GM19328 (cell line): Measurements from ENCODE around the gene HCN3.
"Not testable (repeated sequence)": the region's sequence is repeated elsewhere in the genome, so short reads cannot be mapped to it uniquely, and the experiment has no call there.

Source experiments
- ATAC-seq: cut with Tn5 transposase; IDR thresholded peaks from one replicate; pipeline ENCODE4 v1.9.1; 2021; ENCODE audit warnings: mild to moderate bottlenecking, moderate library complexity; ENCODE audit not compliant: unreplicated experiment

HCN3 gene

GRCh38 chr1:155282488-155283091 lies 5.3 kb downstream of the HCN3 start:
- ATAC-seq, result no peak

DNA sequence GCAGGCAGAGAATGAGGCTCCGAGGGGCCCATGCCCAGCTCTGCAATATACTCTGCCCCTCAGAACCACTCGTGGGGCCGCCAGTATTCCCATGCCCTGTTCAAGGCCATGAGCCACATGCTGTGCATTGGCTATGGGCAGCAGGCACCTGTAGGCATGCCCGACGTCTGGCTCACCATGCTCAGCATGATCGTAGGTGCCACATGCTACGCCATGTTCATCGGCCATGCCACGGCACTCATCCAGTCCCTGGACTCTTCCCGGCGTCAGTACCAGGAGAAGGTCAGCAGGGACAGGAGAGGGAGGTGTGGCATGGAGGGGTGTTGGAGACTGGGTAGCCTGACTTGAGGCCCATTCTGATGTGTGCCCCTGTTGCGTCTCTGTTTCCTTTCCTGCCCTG lies 7.2 kb downstream of the HCN3 start:
- no peak for ATAC-seq

- ATAC-seq, result no peak
Measured at GRCh38 chr1:155285063-155285462, 7.8 kb downstream of the HCN3 start.

GRCh38 chr1:155285631-155286044 lies 8.4 kb downstream of the HCN3 start:
- no peak for ATAC-seq

- ATAC-seq, result no peak
Measured at GRCh38 chr1:155286544-155286943, 9.3 kb downstream of the HCN3 start.

DNA sequence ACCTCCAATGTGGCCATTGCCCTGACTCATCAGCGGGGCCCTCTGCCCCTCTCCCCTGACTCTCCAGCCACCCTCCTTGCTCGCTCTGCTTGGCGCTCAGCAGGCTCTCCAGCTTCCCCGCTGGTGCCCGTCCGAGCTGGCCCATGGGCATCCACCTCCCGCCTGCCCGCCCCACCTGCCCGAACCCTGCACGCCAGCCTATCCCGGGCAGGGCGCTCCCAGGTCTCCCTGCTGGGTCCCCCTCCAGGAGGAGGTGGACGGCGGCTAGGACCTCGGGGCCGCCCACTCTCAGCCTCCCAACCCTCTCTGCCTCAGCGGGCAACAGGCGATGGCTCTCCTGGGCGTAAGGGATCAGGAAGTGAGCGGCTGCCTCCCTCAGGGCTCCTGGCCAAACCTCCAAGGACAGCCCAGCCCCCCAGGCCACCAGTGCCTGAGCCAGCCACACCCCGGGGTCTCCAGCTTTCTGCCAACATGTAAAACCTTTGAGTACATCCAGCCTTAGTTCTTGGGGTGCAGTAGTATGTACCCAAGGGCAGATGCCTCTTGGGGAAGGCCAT lies 10.8 kb downstream of the HCN3 start:
- no peak for ATAC-seq

DNA sequence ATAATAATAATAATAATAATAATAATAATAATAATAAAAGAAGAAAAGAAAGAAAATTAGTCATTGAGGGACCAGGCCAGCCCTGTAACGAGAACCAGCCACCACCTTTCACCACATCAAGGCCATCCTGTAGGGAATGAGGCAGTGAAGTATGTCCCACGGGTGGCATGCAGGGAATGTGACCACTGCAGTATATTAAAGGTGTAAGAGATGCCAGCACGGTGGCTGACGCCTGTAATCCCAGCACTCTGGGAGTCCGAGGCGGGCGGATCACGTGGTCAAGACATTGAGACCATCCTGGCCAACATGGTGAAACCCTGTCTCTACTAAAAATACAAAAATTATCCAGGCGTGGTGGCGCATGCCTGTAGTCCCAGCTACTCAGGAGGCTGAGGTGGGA lies 13.7 kb downstream of the HCN3 start:
- not testable (repeated sequence) for ATAC-seq

- ATAC-seq, result no peak
Measured at GRCh38 chr1:155293086-155293749, 16.0 kb downstream of the HCN3 start.

GRCh38 chr1:155294520-155295182 lies 17.4 kb downstream of the HCN3 start:
- ATAC-seq, result no peak

DNA sequence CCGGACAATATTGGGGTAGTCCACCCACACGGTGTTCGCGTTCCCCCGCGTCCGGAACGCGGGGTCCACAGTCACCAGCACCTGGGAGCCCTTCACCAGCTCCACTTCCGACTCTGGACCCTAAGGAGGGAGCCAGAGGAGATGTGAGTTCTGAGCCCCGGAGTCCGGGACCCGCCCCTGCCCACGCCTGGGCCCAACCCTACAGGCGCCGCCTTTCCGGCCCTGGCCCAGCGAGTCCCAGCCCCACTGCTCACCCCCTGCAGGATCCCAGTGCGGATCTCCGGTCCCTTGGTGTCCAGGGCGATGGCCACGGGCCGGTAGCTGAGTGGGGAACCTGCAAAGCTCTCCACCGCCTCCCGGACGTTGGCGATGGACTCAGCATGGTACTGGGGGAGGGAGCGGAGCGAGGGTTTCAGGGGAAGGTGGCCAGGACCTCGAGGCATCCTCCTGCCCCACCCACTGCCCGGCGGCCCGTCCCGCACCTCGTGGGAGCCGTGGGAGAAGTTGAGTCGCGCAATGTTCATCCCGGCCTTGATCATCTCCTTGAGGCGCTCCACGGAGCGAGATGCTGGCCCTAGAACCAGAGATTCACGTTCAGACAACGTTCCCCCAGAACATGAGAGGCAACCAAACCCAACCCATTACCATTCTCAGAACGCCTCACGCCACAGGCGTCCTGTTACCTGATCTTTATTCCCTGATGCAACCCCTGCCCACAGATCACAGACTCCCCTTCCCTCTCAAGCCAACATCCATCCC lies 18.1 kb downstream of the HCN3 start:
- ATAC-seq, result no peak

DNA sequence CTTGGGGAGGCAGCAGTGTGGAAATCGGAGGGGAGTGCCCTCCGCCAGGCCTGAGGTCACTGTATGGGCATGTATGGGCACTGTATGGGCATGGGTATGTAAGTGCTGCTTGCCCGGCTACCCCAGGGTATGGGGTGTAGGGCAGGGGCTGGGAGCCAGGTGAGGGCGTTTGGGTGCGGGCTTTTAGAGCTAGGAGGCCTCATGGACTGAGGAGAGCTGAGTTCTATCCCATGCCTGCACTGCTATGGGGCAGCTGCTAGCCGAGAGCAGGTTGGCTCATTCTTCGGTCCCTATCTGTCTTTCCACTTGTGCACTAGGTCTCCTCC lies 18.6 kb downstream of the HCN3 start:
- ATAC-seq, result no peak

DNA sequence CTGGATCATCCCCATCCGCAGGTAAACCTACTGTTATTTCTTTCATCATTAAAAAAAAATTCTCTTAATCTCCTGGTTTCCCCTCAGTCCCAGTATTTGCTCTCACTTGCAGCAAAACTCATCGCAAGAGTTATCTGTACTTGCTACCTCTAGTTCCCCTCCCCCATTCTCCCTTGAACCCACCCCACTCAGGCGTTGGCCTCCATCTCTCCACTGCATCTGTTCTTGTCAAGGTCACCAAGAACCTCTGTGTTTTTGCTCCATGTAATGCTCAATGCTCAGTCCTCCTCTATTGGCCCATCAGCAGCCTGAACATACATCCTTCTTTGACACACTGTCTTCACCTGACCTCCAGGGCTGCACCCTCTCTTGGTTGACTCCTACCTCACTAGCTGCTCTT lies 19.4 kb downstream of the HCN3 start:
- no peak for ATAC-seq

DNA sequence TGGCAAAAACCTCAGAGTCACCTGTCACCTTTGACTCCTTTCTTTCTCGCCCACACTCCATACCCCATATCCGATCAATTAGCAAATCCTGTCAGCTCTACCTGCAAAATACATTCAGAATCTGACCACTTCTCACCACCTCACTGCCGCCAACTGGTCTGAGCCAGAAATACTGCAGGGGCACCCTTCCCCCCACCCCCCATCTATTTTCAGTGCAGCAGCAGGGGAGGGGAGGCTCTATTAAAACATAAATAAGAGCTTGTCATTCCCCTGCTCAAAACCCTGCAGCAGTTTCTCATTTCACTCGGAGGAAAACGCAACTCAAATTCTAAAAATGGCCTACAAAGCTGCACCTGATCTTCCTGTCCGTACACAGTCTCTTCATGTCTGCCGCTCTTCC lies 20.1 kb downstream of the HCN3 start:
- ATAC-seq, result no peak

DNA sequence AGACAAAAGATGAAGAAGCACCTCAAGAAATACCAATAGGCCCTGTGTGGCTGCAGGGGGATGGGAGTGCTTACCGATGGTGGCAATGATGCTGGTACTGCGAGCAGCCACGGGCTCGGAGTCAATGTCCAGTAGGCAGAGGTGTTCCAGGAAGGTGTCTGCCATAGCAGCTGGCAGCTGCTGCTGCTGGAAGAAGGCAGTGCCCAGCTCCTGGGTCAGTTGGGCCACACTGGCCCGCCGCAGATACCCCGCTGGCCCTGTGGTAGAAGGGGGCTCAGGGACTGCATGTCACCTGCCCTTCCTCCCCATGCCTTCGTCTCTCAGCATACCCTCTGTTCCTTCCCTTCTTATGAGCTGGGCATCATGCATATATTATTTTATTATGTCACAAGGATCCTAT lies 22.8 kb downstream of the HCN3 start:
- no peak for ATAC-seq

DNA sequence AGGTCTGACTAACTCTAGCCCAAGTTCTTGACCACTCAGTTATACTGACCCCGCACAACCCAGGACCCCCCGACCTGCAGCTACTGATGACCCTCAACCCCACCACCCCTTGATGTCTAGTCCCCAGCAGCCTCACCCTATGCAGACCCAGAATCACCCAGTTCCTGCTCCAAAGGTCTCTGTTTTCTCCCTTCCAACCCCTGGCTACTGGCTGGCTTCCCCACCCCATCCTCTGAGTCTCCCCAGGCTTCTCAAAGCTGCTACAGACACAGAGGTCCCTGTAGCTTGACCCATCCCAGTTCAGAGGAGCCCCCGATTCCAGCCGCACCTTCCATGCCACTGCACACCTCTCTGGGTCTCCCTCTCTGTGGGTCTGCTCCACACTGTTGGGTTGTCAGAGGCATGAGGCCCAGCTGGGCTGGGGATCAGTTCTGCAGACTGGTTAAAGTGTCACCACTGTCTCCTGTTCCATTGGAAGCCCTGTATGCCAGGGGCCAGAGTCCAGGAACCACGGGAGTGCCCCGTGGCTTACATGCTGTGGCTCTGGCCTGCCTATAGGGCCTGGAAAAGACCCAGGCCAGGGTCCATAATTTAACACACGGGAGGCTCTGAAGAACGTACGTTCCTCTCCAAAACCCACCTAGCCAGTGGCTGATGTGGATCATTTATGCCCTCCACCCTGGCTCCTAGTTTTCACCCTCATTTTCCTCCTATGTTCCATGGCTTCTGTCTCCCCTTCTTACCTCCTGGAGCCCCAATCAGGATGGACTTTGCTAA lies 23.5 kb downstream of the HCN3 start:
- no peak for ATAC-seq

- no peak for ATAC-seq
Measured at GRCh38 chr1:155301342-155301841, 24.1 kb downstream of the HCN3 start, which contains the start of gene PKLR. Gene PKLR (minus strand): TSS chr1:155301438. CDS start chr1:155301395, 43 bp downstream.

- no peak for ATAC-seq
Measured at GRCh38 chr1:155304558-155305063, 27.3 kb downstream of the HCN3 start.

- ATAC-seq, result no peak
Measured at GRCh38 chr1:155305881-155306391, 28.7 kb downstream of the HCN3 start.

- ATAC-seq, result no peak
Measured at GRCh38 chr1:155307247-155307740, 30.0 kb downstream of the HCN3 start.
